Measurements from ENCODE around the gene KRT10. TPM values are rescaled to one million over a fixed set of nuclear protein-coding genes. Genes with fewer than 3 reads are reported as not detected.

The KRT10 gene
- polyA plus RNA-seq, 1 donor (not counting 4 experiments of a cell fraction or from before 2014, with no cell fraction given) = 67.9 TPM

- dilution Hi-C loops (cut with MboI; ENCODE audit: extremely low pct_ligation_motif_present, low sequenced_read_pairs) = no loop called here
- Histone ChIP-seq H3K36me3 (ENCODE audit: control insufficient read depth in 2 of 2, extremely low read depth in 1 of 2, insufficient read depth in 2 of 2, low read length in 2 of 2) (no peaks in the 10 kb centered on the region), H3K4me2 (ENCODE audit: control insufficient read depth, extremely low read depth, insufficient read depth, low read depth, low read length) (no peak overlapping the region), H2AFZ (ENCODE audit: control insufficient read depth, low read length) (no peak overlapping the region), H3K27me3 (ENCODE audit: control insufficient read depth, extremely low read depth, insufficient read depth, low read length) (no peaks in the 10 kb centered on the region), H3K9ac (ENCODE audit: control insufficient read depth, extremely low read depth, insufficient read depth, low read length) (no peak overlapping the region), H3K9me1 (ENCODE audit: control insufficient read depth, extremely low read depth, insufficient read depth, low read length) (no peaks in the 10 kb centered on the region), H3K9me3 (ENCODE audit: control insufficient read depth, low read depth, low read length) (no peaks in the 10 kb centered on the region), H4K20me1 (ENCODE audit: control insufficient read depth, extremely low read depth, insufficient read depth, low read length) (no peaks in the 10 kb centered on the region), H3K4me1 (ENCODE audit: control insufficient read depth, extremely low read depth, insufficient read depth, low read length) (peaks cover 17% of the 10 kb centered on the region), H3K4me3 (ENCODE audit: control insufficient read depth in 2 of 3, extremely low read depth in 1 of 3, insufficient read depth in 2 of 3, low read depth in 1 of 3, low read length in 3 of 3) (no peak overlapping the region), H3K27ac (ENCODE audit: control insufficient read depth, insufficient read depth, low read length) (no peak overlapping the region), H3K79me2 (ENCODE audit: control insufficient read depth, insufficient read depth, low read length) (no peaks in the 10 kb centered on the region)
- no peak for TF ChIP-seq CTCF (optimal IDR thresholded peaks at IDR 0.05 in 1 of 3, IDR thresholded peaks at IDR 0.05 in 1 of 3, conservative IDR thresholded peaks at IDR 0.05 in 1 of 3; ENCODE audit: extremely low read depth in 1 of 3, insufficient read depth in 2 of 3, low read length in 3 of 3)
- TF ChIP-seq EZH2 (IDR thresholded peaks at IDR 0.05; ENCODE audit: low read length) = no peak
- DNase-seq (ENCODE audit: low read depth, low spot score) (no peak), FAIRE-seq (no peak)
These were observed 26.3 kb upstream of the KRT10 start for GRCh38 chr17:40848583-40849235.

- no peaks in the 10 kb centered on the region for H3K9me1 ChIP-seq (ENCODE audit: control insufficient read depth, extremely low read depth, insufficient read depth, low read length)
- DNase-seq (ENCODE audit: low read depth, low spot score) (no peak), FAIRE-seq (no peak)
- H3K9me3 ChIP-seq (ENCODE audit: control insufficient read depth, low read depth, low read length) = no peaks in the 10 kb centered on the region
- H4K20me1 ChIP-seq (ENCODE audit: control insufficient read depth, extremely low read depth, insufficient read depth, low read length) = no peaks in the 10 kb centered on the region
- no peak overlapping the region for H3K9ac ChIP-seq (ENCODE audit: control insufficient read depth, extremely low read depth, insufficient read depth, low read length)
- no peak overlapping the region for H2AFZ ChIP-seq (ENCODE audit: control insufficient read depth, low read length)
- H3K27ac ChIP-seq (ENCODE audit: control insufficient read depth, insufficient read depth, low read length) = no peak overlapping the region
- H3K79me2 ChIP-seq (ENCODE audit: control insufficient read depth, insufficient read depth, low read length) = no peaks in the 10 kb centered on the region
- H3K4me2 ChIP-seq (ENCODE audit: control insufficient read depth, extremely low read depth, insufficient read depth, low read depth, low read length) = no peak overlapping the region
- no peaks in the 10 kb centered on the region for H3K27me3 ChIP-seq (ENCODE audit: control insufficient read depth, extremely low read depth, insufficient read depth, low read length)
- dilution Hi-C loops (cut with MboI; ENCODE audit: extremely low pct_ligation_motif_present, low sequenced_read_pairs) = no loop called here
- TF ChIP-seq EZH2 (IDR thresholded peaks at IDR 0.05; ENCODE audit: low read length) = no peak
- TF ChIP-seq CTCF (optimal IDR thresholded peaks at IDR 0.05 in 1 of 3, IDR thresholded peaks at IDR 0.05 in 1 of 3, conservative IDR thresholded peaks at IDR 0.05 in 1 of 3; ENCODE audit: extremely low read depth in 1 of 3, insufficient read depth in 2 of 3, low read length in 3 of 3) = no peak
- H3K4me1 ChIP-seq (ENCODE audit: control insufficient read depth, extremely low read depth, insufficient read depth, low read length) = peaks cover 11% of the 10 kb centered on the region
- no peaks in the 10 kb centered on the region for H3K36me3 ChIP-seq (ENCODE audit: control insufficient read depth in 2 of 2, extremely low read depth in 1 of 2, insufficient read depth in 2 of 2, low read length in 2 of 2)
- no peak overlapping the region for H3K4me3 ChIP-seq (ENCODE audit: control insufficient read depth in 2 of 3, extremely low read depth in 1 of 3, insufficient read depth in 2 of 3, low read depth in 1 of 3, low read length in 3 of 3)
These were observed 24.2 kb upstream of the KRT10 start for GRCh38 chr17:40846515-40847144.

Measured in keratinocyte (primary cell).